Endodermal cell (in vitro differentiated cells): ENCODE measurements around the gene CAMK2D. TPM values are rescaled to one million over a fixed set of nuclear protein-coding genes. Genes with fewer than 3 reads are reported as not detected.

Experiments used
- DNase-seq: peaks from one replicate; pipeline ENCODE4 v3.0.0-alpha.2; 2017
- H3K27ac ChIP-seq: 2 replicates; pipeline ENCODE4 v1.5.1; 2013; ENCODE audit warnings: mild to moderate bottlenecking, low read depth, low read length, moderate library complexity
- H3K27me3 ChIP-seq: 2 replicates; pipeline ENCODE4 v1.6.1; 2013; ENCODE audit warnings: mild to moderate bottlenecking, low read length, moderate library complexity; ENCODE audit not compliant: insufficient read depth, control insufficient read depth, poor library complexity, severe bottlenecking
- H3K36me3 ChIP-seq: 2 replicates; pipeline ENCODE4 v1.7.0; 2013; ENCODE audit warnings: mild to moderate bottlenecking, low read length, moderate library complexity; ENCODE audit not compliant: control insufficient read depth, insufficient read depth
- H3K4me1 ChIP-seq: one replicate; pipeline ENCODE4 v1.7.0; 2013; ENCODE audit warnings: low read length; ENCODE audit not compliant: control insufficient read depth, insufficient read depth
- H3K4me3 ChIP-seq: 2 replicates; pipeline ENCODE4 v1.5.1; 2013; ENCODE audit warnings: mild to moderate bottlenecking, low read length, moderate library complexity
- H3K9ac ChIP-seq: 2 replicates; pipeline ENCODE4 v1.6.1; 2013; ENCODE audit warnings: mild to moderate bottlenecking, low read length, moderate library complexity; ENCODE audit not compliant: poor library complexity, severe bottlenecking; ENCODE audit errors: extremely low read depth
- H3K9me3 ChIP-seq: 2 replicates; pipeline ENCODE4 v1.6.1; 2013; ENCODE audit warnings: mild to moderate bottlenecking, low read length, moderate library complexity; ENCODE audit not compliant: control insufficient read depth
- H3K27ac Mint-ChIP-seq: 2 replicates; pipeline ENCODE4 v1.8.0; 2020; ENCODE audit warnings: mixed read lengths
- H3K27me3 Mint-ChIP-seq: 2 replicates; pipeline ENCODE4 v1.8.0; 2021; ENCODE audit warnings: mild to moderate bottlenecking, mixed read lengths; ENCODE audit not compliant: insufficient read depth
- H3K36me3 Mint-ChIP-seq: 2 replicates; pipeline ENCODE4 v1.8.0; 2020; ENCODE audit warnings: low read depth, mixed read lengths
- H3K4me1 Mint-ChIP-seq: 2 replicates; pipeline ENCODE4 v1.8.0; 2020; ENCODE audit warnings: mixed read lengths
- H3K4me3 Mint-ChIP-seq: 2 replicates; pipeline ENCODE4 v1.8.0; 2020; ENCODE audit warnings: mild to moderate bottlenecking, moderate library complexity, mixed read lengths
- H3K9me3 Mint-ChIP-seq: 2 replicates; pipeline ENCODE4 v1.8.0; 2020; ENCODE audit warnings: mild to moderate bottlenecking, mixed read lengths
- WGBS, 2 experiments: methylation state at CpG; one replicate each; pipeline versions ENCODE4 v1.1.5 to v1.1.7; 2013; ENCODE audit warnings: missing lambda C conversion rate in 2 of 2, mixed read lengths in 1 of 2; ENCODE audit not compliant: insufficient coverage in 1 of 2, insufficient read length in 1 of 2; 5-methylcytosine and 5-hydroxymethylcytosine counted together
- total RNA-seq, 2 donors: library from RNA; stranded (reverse); fragmentation: NEBNext Ultra II Directional in 1 of 2; extraction: Animal tissue kit (Norgen Biotek cat#: 25700) in 1 of 2; gene quantifications; 2 replicates in 1 of 2; 3 replicates in 1 of 2; pipeline ENCODE4 v1.2.1, GENCODE V29; 2021
- TF ChIP-seq, protein P1 (sequence below): fragments of 200-600 bp; sonication (generic); conservative IDR thresholded peaks from 2 replicates; pipeline ENCODE4 v1.5.0; 2021; ENCODE audit warnings: antibody characterized with exemption, mild to moderate bottlenecking

CAMK2D gene
- total RNA-seq, 2 donors from 2014 or later = 91.1 to 120 TPM

DNA sequence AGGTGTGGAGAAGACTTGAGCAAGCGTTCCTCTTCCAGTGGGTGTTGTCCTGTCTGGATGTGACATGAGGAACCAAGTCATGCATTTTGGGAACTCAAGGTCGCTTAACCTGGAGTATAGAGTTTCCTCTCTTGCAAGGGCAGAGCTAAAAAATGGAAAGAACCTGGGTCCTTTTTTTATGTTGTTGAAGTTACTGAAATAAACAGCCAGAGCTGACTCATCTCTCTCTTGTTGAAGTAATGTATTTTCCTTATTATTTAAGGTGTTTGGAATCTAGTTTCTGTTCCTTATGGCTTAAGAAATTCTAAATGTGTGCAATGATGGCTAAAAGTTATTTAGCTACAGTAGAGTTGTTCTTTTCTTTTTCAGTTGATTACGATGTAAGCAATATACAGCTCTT is 314.5 kb downstream of the CAMK2D start:
- Histone ChIP-seq H3K9me3 (no peaks in the 10 kb centered on the region), H3K36me3 (no peaks in the 10 kb centered on the region), H3K4me3 (no peak overlapping the region), H3K4me1 (peaks cover 31% of the 10 kb centered on the region), H3K27ac (no peak overlapping the region), H3K27me3 (no peaks in the 10 kb centered on the region), H3K9ac (no peak overlapping the region)
- Mint-ChIP-seq H3K4me1 (peaks cover 38% of the 10 kb centered on the region), H3K27me3 (no peaks in the 10 kb centered on the region), H3K36me3 (no peaks in the 10 kb centered on the region), H3K4me3 (no peak overlapping the region), H3K9me3 (no peaks in the 10 kb centered on the region), H3K27ac (no peak overlapping the region)
- DNase-seq = no peak
- TF ChIP-seq, protein P1, sequence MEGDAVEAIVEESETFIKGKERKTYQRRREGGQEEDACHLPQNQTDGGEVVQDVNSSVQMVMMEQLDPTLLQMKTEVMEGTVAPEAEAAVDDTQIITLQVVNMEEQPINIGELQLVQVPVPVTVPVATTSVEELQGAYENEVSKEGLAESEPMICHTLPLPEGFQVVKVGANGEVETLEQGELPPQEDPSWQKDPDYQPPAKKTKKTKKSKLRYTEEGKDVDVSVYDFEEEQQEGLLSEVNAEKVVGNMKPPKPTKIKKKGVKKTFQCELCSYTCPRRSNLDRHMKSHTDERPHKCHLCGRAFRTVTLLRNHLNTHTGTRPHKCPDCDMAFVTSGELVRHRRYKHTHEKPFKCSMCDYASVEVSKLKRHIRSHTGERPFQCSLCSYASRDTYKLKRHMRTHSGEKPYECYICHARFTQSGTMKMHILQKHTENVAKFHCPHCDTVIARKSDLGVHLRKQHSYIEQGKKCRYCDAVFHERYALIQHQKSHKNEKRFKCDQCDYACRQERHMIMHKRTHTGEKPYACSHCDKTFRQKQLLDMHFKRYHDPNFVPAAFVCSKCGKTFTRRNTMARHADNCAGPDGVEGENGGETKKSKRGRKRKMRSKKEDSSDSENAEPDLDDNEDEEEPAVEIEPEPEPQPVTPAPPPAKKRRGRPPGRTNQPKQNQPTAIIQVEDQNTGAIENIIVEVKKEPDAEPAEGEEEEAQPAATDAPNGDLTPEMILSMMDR = no peak
- 94% methylated on average over 3 of the region's 3 CpGs; no CpG with 5 or more reads in 1 of the 2 experiments for WGBS, 2 experiments

DNA sequence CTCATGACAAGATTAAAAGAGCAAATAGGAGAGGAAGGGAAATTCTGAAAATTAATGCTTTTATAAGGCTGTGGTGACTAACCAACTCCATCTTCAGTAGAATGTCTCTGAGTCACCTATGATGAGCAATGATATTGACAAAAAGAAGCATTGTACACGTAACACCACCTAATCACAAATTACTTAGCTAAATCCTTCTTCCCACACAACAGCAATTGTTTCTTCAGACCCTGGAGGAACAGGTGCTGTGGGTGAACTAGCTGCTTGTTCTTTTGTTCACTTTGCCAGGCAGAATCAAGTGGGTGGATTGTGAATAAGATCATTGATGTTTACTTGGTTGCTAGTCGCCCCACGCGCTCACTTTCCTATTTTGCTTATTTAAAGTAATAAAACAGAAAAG is 315.5 kb downstream of the CAMK2D start:
- no peaks in the 10 kb centered on the region for H3K9me3 Mint-ChIP-seq
- TF ChIP-seq, protein P1 = no peak
- no peaks in the 10 kb centered on the region for H3K27me3 ChIP-seq
- no peaks in the 10 kb centered on the region for H3K36me3 ChIP-seq
- no peak for DNase-seq
- no peaks in the 10 kb centered on the region for H3K36me3 Mint-ChIP-seq
- no peaks in the 10 kb centered on the region for H3K9me3 ChIP-seq
- no peak overlapping the region for H3K4me3 ChIP-seq
- H3K4me3 Mint-ChIP-seq = no peak overlapping the region
- H3K27ac Mint-ChIP-seq = no peak overlapping the region
- no peak overlapping the region for H3K27ac ChIP-seq
- peaks cover 31% of the 10 kb centered on the region for H3K4me1 Mint-ChIP-seq
- no peak overlapping the region for H3K9ac ChIP-seq
- no peaks in the 10 kb centered on the region for H3K27me3 Mint-ChIP-seq
- peaks cover 28% of the 10 kb centered on the region for H3K4me1 ChIP-seq
- 93% methylated on average over 4 of the region's 4 CpGs; no CpG with 5 or more reads in 1 of the 2 experiments for WGBS, 2 experiments

DNA sequence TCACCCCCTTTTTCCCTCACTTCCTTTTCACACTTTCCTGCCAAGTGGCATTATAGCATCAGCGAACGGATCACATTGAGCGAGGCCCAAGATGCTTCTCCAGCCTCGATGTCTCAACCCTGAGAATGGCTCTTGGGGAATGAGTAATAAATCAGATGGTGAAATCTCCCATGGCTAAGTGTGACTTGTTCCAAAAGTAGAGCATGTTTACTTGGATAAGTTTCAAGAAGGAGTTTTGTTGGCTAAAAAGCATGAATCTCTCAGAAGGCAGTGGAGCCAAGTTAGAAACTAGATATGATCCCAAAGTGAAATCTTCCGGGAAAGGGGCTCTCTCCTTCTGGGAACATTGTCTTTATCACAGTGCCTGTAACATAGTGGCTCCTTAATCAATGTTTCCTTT is 316.3 kb downstream of the CAMK2D start:
- Mint-ChIP-seq H3K4me3 (no peak overlapping the region), H3K27me3 (no peaks in the 10 kb centered on the region), H3K36me3 (no peaks in the 10 kb centered on the region), H3K4me1 (peaks cover 27% of the 10 kb centered on the region), H3K27ac (no peak overlapping the region), H3K9me3 (no peaks in the 10 kb centered on the region)
- peaks cover 22% of the 10 kb centered on the region for H3K4me1 ChIP-seq
- H3K27ac ChIP-seq = no peak overlapping the region
- DNase-seq = no peak
- WGBS, 2 experiments = 88 to 92% methylated on average over 1 to 5 of the region's 5 CpGs
- H3K36me3 ChIP-seq = no peaks in the 10 kb centered on the region
- no peaks in the 10 kb centered on the region for H3K27me3 ChIP-seq
- no peak overlapping the region for H3K9ac ChIP-seq
- no peak overlapping the region for H3K4me3 ChIP-seq
- TF ChIP-seq, protein P1 = no peak
- no peaks in the 10 kb centered on the region for H3K9me3 ChIP-seq
